Neuronal stem cell (in vitro differentiated cells): ENCODE measurements around the gene SART1.
"Not testable (repeated sequence)": the region's sequence is repeated elsewhere in the genome, so short reads cannot be mapped to it uniquely, and the experiment has no call there.

ENCODE experiments used
- DNase-seq: peaks from one replicate; pipeline ENCODE4 v3.0.0-alpha.2; 2013; ENCODE audit warnings: low spot score
- H2AFZ ChIP-seq: one replicate; pipeline ENCODE4 v1.6.1; 2013; ENCODE audit warnings: mild to moderate bottlenecking, low read length, inconsistent platforms
- H2AK5ac ChIP-seq: 2 replicates; pipeline ENCODE4 v1.6.1; 2013; ENCODE audit warnings: low read depth, mild to moderate bottlenecking, inconsistent platforms, low read length, moderate library complexity, mixed read lengths
- H2BK120ac ChIP-seq: 2 replicates; pipeline ENCODE4 v1.6.1; 2013; ENCODE audit warnings: low read depth, mild to moderate bottlenecking, inconsistent platforms, low read length, moderate library complexity, mixed read lengths
- H2BK12ac ChIP-seq: one replicate; pipeline ENCODE4 v1.6.1; 2013; ENCODE audit warnings: low read length, inconsistent platforms
- H2BK15ac ChIP-seq: 2 replicates; pipeline ENCODE4 v1.6.1; 2013; ENCODE audit warnings: mild to moderate bottlenecking, low read length, inconsistent platforms, mixed read lengths
- H2BK5ac ChIP-seq: one replicate; pipeline ENCODE4 v1.6.1; 2013; ENCODE audit warnings: inconsistent platforms, mild to moderate bottlenecking, low read length, moderate library complexity
- H3K14ac ChIP-seq: one replicate; pipeline ENCODE4 v1.6.1; 2013; ENCODE audit warnings: low read length, inconsistent platforms
- H3K18ac ChIP-seq: 2 replicates; pipeline ENCODE4 v1.6.1; 2013; ENCODE audit warnings: low read length, inconsistent platforms
- H3K23ac ChIP-seq: 2 replicates; pipeline ENCODE4 v1.6.1; 2013; ENCODE audit warnings: low read depth, mild to moderate bottlenecking, mixed read lengths, low read length, inconsistent platforms; ENCODE audit not compliant: poor library complexity
- H3K27ac ChIP-seq: replicated peaks from 3 replicates; pipeline ENCODE4 v1.5.1; 2013; ENCODE audit warnings: low read length, inconsistent platforms
- H3K27me3 ChIP-seq, 3 experiments: 2 replicates each; pipeline ENCODE4 v1.6.1; 2013; ENCODE audit warnings: low read length in 3 of 3, mild to moderate bottlenecking in 2 of 3, inconsistent platforms in 1 of 3, low read depth in 1 of 3, mixed read lengths in 1 of 3, moderate library complexity in 1 of 3; ENCODE audit not compliant: control insufficient read depth in 3 of 3, insufficient read depth in 3 of 3
- H3K36me3 ChIP-seq, 2 donors: replicated peaks in 1 of 2; 2 replicates each; pipeline ENCODE4 v1.6.1; 2013; ENCODE audit warnings: low read length in 2 of 2; ENCODE audit not compliant: control insufficient read depth in 2 of 2, insufficient read depth in 2 of 2
- H3K4ac ChIP-seq: 2 replicates; pipeline ENCODE4 v1.6.1; 2013; ENCODE audit warnings: inconsistent platforms, mild to moderate bottlenecking, low read length, moderate library complexity
- H3K4me1 ChIP-seq, 2 donors: 1 replicate in 1 of 2; 2 replicates in 1 of 2; pipeline ENCODE4 v1.6.1; 2013; ENCODE audit warnings: low read length in 2 of 2, low read depth in 1 of 2; ENCODE audit not compliant: control insufficient read depth in 2 of 2, insufficient read depth in 1 of 2
- H3K4me2 ChIP-seq: one replicate; pipeline ENCODE4 v1.6.1; 2013; ENCODE audit warnings: mild to moderate bottlenecking, low read length, inconsistent platforms; ENCODE audit not compliant: insufficient read depth, poor library complexity, severe bottlenecking
- H3K4me3 ChIP-seq, 2 donors: 2 replicates each; pipeline ENCODE4 v1.5.1; 2013; ENCODE audit warnings: low read length in 2 of 2, mild to moderate bottlenecking in 2 of 2, inconsistent platforms in 1 of 2, moderate library complexity in 1 of 2
- H3K79me1 ChIP-seq: one replicate; pipeline ENCODE4 v1.6.1; 2013; ENCODE audit warnings: low read depth, mild to moderate bottlenecking, inconsistent platforms, low read length, moderate library complexity
- H3K9ac ChIP-seq: one replicate; pipeline ENCODE4 v1.6.1; 2013; ENCODE audit warnings: mild to moderate bottlenecking, low read depth, low read length, inconsistent platforms; ENCODE audit not compliant: poor library complexity
- H3K9me3 ChIP-seq, 2 donors: replicated peaks in 1 of 2; 2 replicates each; pipeline versions ENCODE3 to v1.6.1; 2013; ENCODE audit warnings: low read length in 2 of 2, mild to moderate bottlenecking in 2 of 2, inconsistent platforms in 1 of 2, low read depth in 1 of 2, mixed read lengths in 1 of 2, moderate library complexity in 1 of 2; ENCODE audit not compliant: control insufficient read depth in 2 of 2, insufficient read depth in 1 of 2
- H4K8ac ChIP-seq: one replicate; pipeline ENCODE4 v1.6.1; 2013; ENCODE audit warnings: low read depth, mild to moderate bottlenecking, inconsistent platforms, low read length, moderate library complexity
- H4K91ac ChIP-seq: one replicate; pipeline ENCODE4 v1.6.1; 2013; ENCODE audit warnings: low read length, low read depth, mild to moderate bottlenecking, inconsistent platforms; ENCODE audit not compliant: poor library complexity
- WGBS, 2 donors: extraction: QIAGEN DNeasy Blood & Tissue Kit; methylation state at CpG; one replicate each; pipeline ENCODE4 v1.1.7; 2013; ENCODE audit warnings: missing lambda C conversion rate in 2 of 2, mixed read lengths in 1 of 2; ENCODE audit not compliant: insufficient read length in 2 of 2, insufficient replicate concordance in 1 of 2; ENCODE audit errors: extremely low coverage in 2 of 2; 5-methylcytosine and 5-hydroxymethylcytosine counted together

Gene SART1

GRCh38 chr11:66007201-66007634 lies 45.7 kb downstream of the SART1 start:
- H3K4ac ChIP-seq: no peak overlapping the region
- H3K27me3 ChIP-seq: peaks cover 0 to 25% (median 11%) of the 10 kb centered on the region in 3 experiments
- H3K9ac ChIP-seq: no peak overlapping the region
- no CpG with 5 or more reads among the region's 5 CpGs for WGBS, 2 donors
- H2BK15ac ChIP-seq: no peak overlapping the region
- H3K4me3 ChIP-seq: no peak overlapping the region
- no peak overlapping the region for H2BK5ac ChIP-seq
- H3K27ac ChIP-seq: no peak overlapping the region
- H4K8ac ChIP-seq: no peak overlapping the region
- peaks cover 0 to 2% of the 10 kb centered on the region in 2 donors for H3K9me3 ChIP-seq
- peaks cover 19 to 28% of the 10 kb centered on the region in 2 donors for H3K36me3 ChIP-seq
- no peak overlapping the region for H2BK12ac ChIP-seq
- H3K4me2 ChIP-seq: no peak overlapping the region
- peak overlapping the region; percentile 8 for H3K23ac ChIP-seq
- H3K18ac ChIP-seq: no peak overlapping the region
- H2AFZ ChIP-seq: no peak overlapping the region
- H2BK120ac ChIP-seq: no peak overlapping the region
- no peak for DNase-seq
- peaks cover 5% of the 10 kb centered on the region for H3K79me1 ChIP-seq
- H4K91ac ChIP-seq: no peak overlapping the region
- H3K4me1 ChIP-seq: peaks cover 8 to 12% of the 10 kb centered on the region in 2 donors
- no peak overlapping the region for H2AK5ac ChIP-seq
- no peak overlapping the region for H3K14ac ChIP-seq

GRCh38 chr11:66008095-66008467 lies 46.5 kb downstream of the SART1 start:
- Histone ChIP-seq H3K27me3 (peaks cover 0 to 33% (median 16%) of the 10 kb centered on the region in 3 experiments), H2BK5ac (no peak overlapping the region), H3K27ac (no peak overlapping the region), H3K18ac (no peak overlapping the region), H3K4me3 (no peak overlapping the region), H2AFZ (no peak overlapping the region), H4K91ac (no peak overlapping the region), H3K23ac (no peak overlapping the region), H3K36me3 (peaks cover 19 to 28% of the 10 kb centered on the region in 2 donors), H3K9me3 (peaks cover 0 to 2% of the 10 kb centered on the region in 2 donors), H2BK15ac (no peak overlapping the region), H2BK120ac (no peak overlapping the region), H3K14ac (no peak overlapping the region), H2BK12ac (no peak overlapping the region), H4K8ac (no peak overlapping the region), H3K9ac (no peak overlapping the region), H2AK5ac (no peak overlapping the region), H3K79me1 (peaks cover 5% of the 10 kb centered on the region), H3K4ac (no peak overlapping the region), H3K4me2 (no peak overlapping the region), H3K4me1 (peaks cover 10 to 11% of the 10 kb centered on the region in 2 donors)
- no peak for DNase-seq
- WGBS, 2 donors: no CpG with 5 or more reads among the region's 2 CpGs

GRCh38 chr11:66008468-66009101 lies 47.1 kb downstream of the SART1 start:
- DNase-seq: no peak
- Histone ChIP-seq H3K4me3 (no peak overlapping the region), H3K4me2 (no peak overlapping the region), H3K14ac (no peak overlapping the region), H4K8ac (no peak overlapping the region), H3K79me1 (peaks cover 5% of the 10 kb centered on the region), H3K4me1 (peaks cover 5 to 7% of the 10 kb centered on the region in 2 donors), H3K18ac (no peak overlapping the region), H2BK5ac (no peak overlapping the region), H2BK120ac (no peak overlapping the region), H2BK12ac (no peak overlapping the region), H3K4ac (no peak overlapping the region), H3K23ac (no peak overlapping the region), H3K27me3 (peaks cover 0 to 38% (median 20%) of the 10 kb centered on the region in 3 experiments), H3K9me3 (peaks cover 0 to 2% of the 10 kb centered on the region in 2 donors), H3K27ac (no peak overlapping the region), H2BK15ac (no peak overlapping the region), H2AFZ (peak overlapping the region; percentile 78), H4K91ac (no peak overlapping the region), H3K36me3 (peaks cover 16 to 24% of the 10 kb centered on the region in 2 donors), H3K9ac (no peak overlapping the region), H2AK5ac (no peak overlapping the region)
- WGBS, 2 donors: no CpG with 5 or more reads among the region's 10 CpGs

- not testable (repeated sequence) for H3K27ac ChIP-seq, H3K9ac ChIP-seq, DNase-seq, H3K23ac ChIP-seq, H4K8ac ChIP-seq, H3K14ac ChIP-seq, H3K18ac ChIP-seq, H3K9me3 ChIP-seq, H3K4me1 ChIP-seq, H3K79me1 ChIP-seq, H3K4me2 ChIP-seq, H2BK5ac ChIP-seq, H2BK15ac ChIP-seq, H3K4me3 ChIP-seq, H2AK5ac ChIP-seq, H3K4ac ChIP-seq, H2BK12ac ChIP-seq, H4K91ac ChIP-seq, H2BK120ac ChIP-seq, H2AFZ ChIP-seq
- Histone ChIP-seq H3K27me3 (peaks cover 0 to 48% (median 20%) of the 10 kb centered on the region in 3 experiments), H3K36me3 (peaks cover 5 to 11% of the 10 kb centered on the region in 2 donors)
- WGBS, 2 donors: no CpG with 5 or more reads among the region's 4 CpGs
These were observed 48.5 kb downstream of the SART1 start for GRCh38 chr11:66010036-66010435.
